Esophagus muscularis mucosa (tissue), 4 donors: ENCODE measurements around the gene ABCC8. TPM values are rescaled to one million over a fixed set of nuclear protein-coding genes. Genes with fewer than 3 reads are reported as not detected.

Experiments
- DNase-seq: peaks from one replicate; pipeline ENCODE4 v3.0.0-alpha.2; 2017; ENCODE audit errors: extremely low spot score
- H3K27ac ChIP-seq, 4 donors: fragments of 200-600 bp; sonication (generic); replicated peaks in 1 of 4; 1 replicate in 3 of 4; 2 replicates in 1 of 4; pipeline ENCODE4 v1.5.1; 2016 to 2019; ENCODE audit warnings: mild to moderate bottlenecking in 1 of 4
- H3K27me3 ChIP-seq, 4 donors: fragments of 200-600 bp; sonication (generic); one replicate each; pipeline versions ENCODE4 v1.5.1 to v1.6.0; 2016 to 2019
- H3K36me3 ChIP-seq, 4 donors: fragments of 200-600 bp; sonication (generic); one replicate each; pipeline ENCODE4 v1.5.1; 2016 to 2019
- H3K4me1 ChIP-seq, 4 donors: fragments of 200-600 bp; sonication (generic); one replicate each; pipeline ENCODE4 v1.5.1; 2016 to 2019
- H3K4me3 ChIP-seq, 4 donors: fragments of 200-600 bp; sonication (generic); 1 replicate in 2 of 4; 2 replicates in 2 of 4; pipeline ENCODE4 v1.5.1; 2016 to 2019; ENCODE audit warnings: mild to moderate bottlenecking in 4 of 4, moderate library complexity in 1 of 4
- H3K9me3 ChIP-seq, 4 donors: fragments of 200-600 bp; sonication (generic); 1 replicate in 3 of 4; 2 replicates in 1 of 4; pipeline ENCODE4 v1.5.1; 2016 to 2019
- CTCF ChIP-seq, 3 experiments: fragments of 200-600 bp in 2 of 3; fragments of 450-650 bp in 1 of 3; sonication (generic) in 2 of 3; IDR thresholded peaks; one replicate each; pipeline ENCODE4 v1.5.1; 2017 to 2019; ENCODE audit warnings: antibody characterized with exemption in 3 of 3, mild to moderate bottlenecking in 2 of 3, moderate library complexity in 1 of 3
- EP300 ChIP-seq: sonication (generic); formaldehyde crosslinking; IDR thresholded peaks from one replicate; pipeline ENCODE4 v1.6.1; 2017; ENCODE audit warnings: antibody characterized with exemption
- POLR2A ChIP-seq: fragments of 450-650 bp; IDR thresholded peaks from one replicate; pipeline ENCODE4 v1.6.1; 2017; ENCODE audit warnings: antibody characterized with exemption, moderate library complexity, mild to moderate bottlenecking, low read depth
- POLR2AphosphoS5 ChIP-seq, 2 donors: sonication (generic); formaldehyde crosslinking; IDR thresholded peaks; one replicate each; pipeline ENCODE4 v1.6.1; 2017; ENCODE audit warnings: antibody characterized with exemption in 2 of 2
- WGBS: methylation state at CpG from one replicate; pipeline ENCODE4 v1.1.5; 2018; 5-methylcytosine and 5-hydroxymethylcytosine counted together
- intact Hi-C: fragments of 100-400 bp; cut with DNase I; formaldehyde crosslinking; loops from one replicate; pipeline ENCODE4 v1.15.1; 2023
- total RNA-seq, 4 donors: library from RNA; depleted of rRNA; stranded (reverse); fragments of >200 nt; gene quantifications; one replicate each; pipeline versions ENCODE4 v1.1.0 to v1.2.1, GENCODE V29; 2016

Gene ABCC8
- total RNA-seq, 4 donors from 2014 or later, result 0.63 to 2.5 (median 1.7) TPM

GRCh38 chr11:17414992-17415391 is 61.7 kb downstream of the ABCC8 start:
- no peak for DNase-seq
- Histone ChIP-seq H3K36me3 (no peaks in the 10 kb centered on the region), H3K27ac (no peak overlapping the region), H3K4me3 (no peak overlapping the region), H3K9me3 (no peaks in the 10 kb centered on the region), H3K27me3 (peaks cover 0 to 52% (median 0%) of the 10 kb centered on the region in 4 donors), H3K4me1 (peaks cover 0 to 13% (median 0%) of the 10 kb centered on the region in 4 donors)
- 90% methylated on average over 5 of the region's 5 CpGs for WGBS
- intact Hi-C loops, result no loop called here
- TF ChIP-seq EP300 (no peak), POLR2AphosphoS5 (IDR thresholded peaks at IDR 0.05) (no peak), POLR2A (no peak), CTCF (IDR thresholded peaks at IDR 0.05) (no peak)

GRCh38 chr11:17414317-17414737 is 62.3 kb downstream of the ABCC8 start:
- no peak for DNase-seq
- H3K9me3 ChIP-seq, result no peaks in the 10 kb centered on the region
- peaks cover 0 to 13% (median 0%) of the 10 kb centered on the region in 4 donors for H3K4me1 ChIP-seq
- no peaks in the 10 kb centered on the region for H3K36me3 ChIP-seq
- H3K27me3 ChIP-seq, result peaks cover 0 to 51% (median 0%) of the 10 kb centered on the region in 4 donors
- intact Hi-C loops, result no loop called here
- TF ChIP-seq CTCF (IDR thresholded peaks at IDR 0.05) (no peak), POLR2A (no peak), POLR2AphosphoS5 (IDR thresholded peaks at IDR 0.05) (no peak), EP300 (no peak)
- H3K27ac ChIP-seq, result no peak overlapping the region
- no peak overlapping the region for H3K4me3 ChIP-seq
- 90% methylated on average over 4 of the region's 8 CpGs for WGBS

GRCh38 chr11:17413414-17414316 is 63.0 kb downstream of the ABCC8 start:
- intact Hi-C loops, result no loop called here
- TF ChIP-seq POLR2AphosphoS5 (IDR thresholded peaks at IDR 0.05) (no peak), CTCF (IDR thresholded peaks at IDR 0.05) (no peak), EP300 (no peak), POLR2A (no peak)
- no peak for DNase-seq

GRCh38 chr11:17412488-17413180 is 64.0 kb downstream of the ABCC8 start:
- Histone ChIP-seq H3K27me3 (peaks cover 0 to 40% (median 0%) of the 10 kb centered on the region in 4 donors), H3K4me1 (peaks cover 0 to 13% (median 0%) of the 10 kb centered on the region in 4 donors), H3K27ac (no peak overlapping the region), H3K4me3 (no peak overlapping the region), H3K9me3 (no peaks in the 10 kb centered on the region), H3K36me3 (no peaks in the 10 kb centered on the region)
- intact Hi-C loops, result no loop called here
- no peak for DNase-seq
- WGBS, result 80% methylated on average over 9 of the region's 9 CpGs
- TF ChIP-seq POLR2A (no peak), POLR2AphosphoS5 (IDR thresholded peaks at IDR 0.05) (no peak), EP300 (no peak), CTCF (IDR thresholded peaks at IDR 0.05) (no peak)

More at GRCh38 chr11:17413414-17414316, 63.0 kb downstream of the ABCC8 start:
- Histone ChIP-seq H3K4me3 (no peak overlapping the region), H3K27me3 (peaks cover 0 to 46% (median 0%) of the 10 kb centered on the region in 4 donors), H3K9me3 (no peaks in the 10 kb centered on the region), H3K4me1 (peaks cover 0 to 13% (median 0%) of the 10 kb centered on the region in 4 donors), H3K36me3 (no peaks in the 10 kb centered on the region), H3K27ac (no peak overlapping the region)
- whole genome bisulfite sequencing, result 84% methylated on average over 13 of the region's 15 CpGs
